ENCODE results near the gene PHLDB1.

The PHLDB1 gene

GRCh38 chr11:118640332-118641154 is 33.1 kb downstream of the PHLDB1 start:
- DNase-seq (ENCODE audit: low read depth) = no peak

- no peak for DNase-seq (ENCODE audit: low read depth)
These were observed 34.1 kb downstream of the PHLDB1 start for GRCh38 chr11:118641397-118642019.

DNA sequence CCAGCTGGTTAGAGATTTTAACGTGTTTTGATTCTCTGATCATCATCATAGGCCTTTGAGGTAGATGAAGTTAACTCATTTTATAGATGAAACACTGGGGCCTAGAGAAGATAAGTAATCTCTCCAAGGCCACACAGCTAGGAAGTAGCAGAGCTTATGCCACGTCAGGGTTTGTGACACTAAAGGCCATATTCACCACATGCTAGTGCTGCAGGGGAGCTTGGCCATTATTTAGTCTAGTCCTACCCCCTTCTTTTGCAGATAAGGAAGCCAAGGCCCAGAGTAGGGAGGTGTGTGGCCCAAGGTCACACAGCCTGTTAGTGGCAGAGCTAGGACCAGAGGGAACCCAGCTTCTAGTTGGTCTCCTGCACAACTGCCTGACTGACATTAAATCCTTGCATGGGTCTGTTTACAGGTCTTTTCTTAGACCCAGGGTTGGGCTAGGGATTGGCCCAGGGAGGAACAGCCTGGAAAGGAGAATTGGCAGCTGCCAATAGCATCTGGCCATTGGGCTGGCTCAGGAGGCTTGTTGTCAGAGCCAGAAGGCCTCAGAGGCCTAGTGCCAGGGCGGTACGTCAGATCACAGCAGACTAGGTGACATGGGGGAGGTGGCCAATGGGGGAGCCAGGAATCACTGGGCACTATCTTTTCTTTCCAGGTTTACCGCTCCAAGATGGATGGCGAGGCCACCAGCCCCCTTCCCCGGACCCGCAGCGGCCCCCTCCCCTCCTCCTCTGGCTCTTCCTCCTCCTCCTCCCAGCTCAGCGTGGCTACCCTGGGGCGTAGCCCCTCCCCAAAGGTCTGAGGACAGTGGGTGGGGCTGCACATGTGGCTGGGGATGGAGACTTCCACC is 36.0 kb downstream of the PHLDB1 start:
- DNase-seq (ENCODE audit: low read depth) = no peak

DNA sequence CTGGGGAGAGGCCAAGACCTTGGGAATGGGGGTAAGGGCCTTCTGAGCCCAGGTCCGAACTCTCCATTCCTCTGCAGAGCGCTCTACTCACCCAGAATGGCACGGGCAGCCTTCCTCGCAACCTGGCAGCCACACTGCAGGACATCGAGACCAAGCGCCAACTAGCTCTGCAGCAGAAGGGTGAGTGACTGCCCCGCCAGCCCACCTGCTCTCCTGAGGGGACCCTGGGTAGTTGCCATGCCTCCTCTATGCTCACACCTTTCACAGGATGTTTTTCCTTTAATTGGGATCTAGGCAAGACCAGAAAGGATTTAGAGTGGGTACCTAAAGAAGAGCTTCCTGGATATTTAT is 36.6 kb downstream of the PHLDB1 start:
- DNase-seq (ENCODE audit: low read depth) = no peak

- DNase-seq (ENCODE audit: low read depth) = no peak
These were observed 37.1 kb downstream of the PHLDB1 start for GRCh38 chr11:118644496-118644895.

DNA sequence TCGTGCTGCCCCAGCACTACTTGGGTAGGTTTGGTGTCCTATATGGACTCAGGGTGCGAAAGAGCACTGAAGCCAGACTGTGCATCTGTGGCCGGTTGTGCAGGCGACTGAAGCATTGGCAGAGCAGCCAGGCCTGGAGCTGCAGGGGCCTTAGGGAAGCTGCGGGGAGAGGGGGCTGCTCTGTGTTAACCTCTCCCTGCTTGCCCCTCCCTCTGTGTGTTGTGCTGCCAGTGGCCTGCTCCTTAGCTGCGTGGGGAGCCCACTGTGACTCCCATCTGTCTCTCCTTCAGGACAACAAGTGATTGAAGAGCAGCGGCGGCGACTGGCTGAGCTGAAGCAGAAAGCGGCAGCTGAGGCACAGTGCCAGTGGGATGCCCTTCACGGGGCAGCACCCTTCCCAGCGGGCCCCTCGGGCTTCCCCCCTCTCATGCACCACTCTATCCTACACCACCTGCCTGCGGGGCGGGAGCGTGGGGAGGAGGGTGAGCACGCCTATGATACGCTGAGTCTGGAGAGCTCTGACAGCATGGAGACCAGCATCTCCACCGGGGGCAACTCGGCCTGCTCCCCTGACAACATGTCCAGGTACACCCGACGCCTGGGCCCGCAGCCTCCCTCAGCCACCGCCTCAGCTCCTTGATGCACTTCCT is 37.8 kb downstream of the PHLDB1 start:
- DNase-seq (ENCODE audit: low read depth) = no peak

- no peak for DNase-seq (ENCODE audit: low read depth)
These were observed 39.0 kb downstream of the PHLDB1 start for GRCh38 chr11:118646393-118646792.

GRCh38 chr11:118648291-118648690 is 40.9 kb downstream of the PHLDB1 start:
- DNase-seq (ENCODE audit: low read depth) = no peak

DNA sequence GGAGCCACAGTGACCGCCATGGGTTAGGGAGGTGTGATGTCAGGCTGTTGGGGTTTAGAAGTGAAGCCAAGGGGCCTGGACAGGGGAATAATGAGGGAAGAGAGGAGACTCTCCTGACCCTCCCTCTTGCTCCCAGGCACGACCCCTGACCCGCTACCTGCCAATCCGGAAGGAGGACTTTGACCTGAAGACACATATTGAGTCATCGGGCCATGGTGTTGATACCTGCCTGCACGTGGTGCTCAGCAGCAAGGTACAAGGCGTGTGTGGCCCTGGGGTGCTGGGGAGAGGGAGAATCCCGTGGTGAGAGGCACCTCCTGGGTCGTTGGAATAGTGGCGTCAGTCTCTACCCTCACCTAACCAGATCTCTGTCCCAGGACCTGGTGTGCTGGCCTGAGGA is 42.5 kb downstream of the PHLDB1 start:
- DNase-seq (ENCODE audit: low read depth) = no peak

DNA sequence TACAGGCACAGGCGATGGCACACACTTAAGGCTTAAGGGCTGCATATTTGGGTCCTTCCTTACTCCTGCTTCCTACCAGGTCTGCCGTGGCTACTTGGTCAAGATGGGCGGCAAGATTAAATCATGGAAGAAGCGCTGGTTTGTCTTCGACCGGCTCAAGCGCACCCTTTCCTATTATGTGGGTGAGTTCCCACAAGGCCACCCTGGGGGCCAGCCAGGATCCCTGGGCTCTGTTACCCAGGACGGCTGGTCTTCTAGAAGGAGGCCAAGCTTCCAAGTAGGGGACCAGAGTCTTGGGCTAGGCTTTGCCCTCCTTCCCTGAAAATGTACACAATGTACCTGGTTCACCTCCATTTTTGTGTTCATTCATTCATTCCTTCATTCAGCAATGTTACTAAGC is 43.0 kb downstream of the PHLDB1 start:
- no peak for DNase-seq (ENCODE audit: low read depth)

GRCh38 chr11:118651820-118652219 is 44.4 kb downstream of the PHLDB1 start:
- DNase-seq (ENCODE audit: low read depth) = no peak

- no peak for DNase-seq (ENCODE audit: low read depth)
These were observed 45.3 kb downstream of the PHLDB1 start for GRCh38 chr11:118652681-118653181.

DNA sequence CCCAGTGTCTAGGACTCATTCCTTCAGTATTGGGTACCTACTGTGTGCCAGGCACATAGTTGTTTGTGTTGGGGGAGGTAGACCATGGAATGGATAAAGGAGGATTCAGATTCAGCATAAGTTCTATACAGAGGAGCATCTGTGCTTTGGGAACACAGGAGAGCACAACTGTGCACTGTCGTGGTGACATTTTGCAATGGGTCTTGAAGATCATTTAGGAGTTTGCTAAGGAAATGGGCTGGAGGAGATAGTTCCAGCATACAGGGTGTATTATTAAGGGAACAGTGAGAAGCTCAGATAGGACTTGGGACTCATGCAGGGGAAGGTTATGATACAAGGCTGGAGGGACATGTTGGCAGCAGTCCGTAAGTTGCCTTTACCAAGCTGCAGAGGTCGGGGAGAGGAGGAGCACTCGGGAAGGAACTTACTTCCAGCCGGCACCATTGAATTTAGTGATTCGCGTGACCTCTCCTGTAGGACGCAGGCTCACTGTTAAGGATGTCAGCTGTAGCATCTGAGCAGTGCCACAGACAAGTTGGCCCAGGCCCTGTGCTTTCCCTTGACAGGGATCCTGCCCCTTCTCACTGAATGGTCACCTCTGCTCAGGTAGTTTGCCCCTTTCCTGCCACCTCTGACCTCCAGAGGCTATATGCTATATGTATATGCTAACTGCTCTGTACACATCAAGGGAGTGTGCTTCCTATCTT is 46.4 kb downstream of the PHLDB1 start:
- no peak for DNase-seq (ENCODE audit: low read depth)

DNA sequence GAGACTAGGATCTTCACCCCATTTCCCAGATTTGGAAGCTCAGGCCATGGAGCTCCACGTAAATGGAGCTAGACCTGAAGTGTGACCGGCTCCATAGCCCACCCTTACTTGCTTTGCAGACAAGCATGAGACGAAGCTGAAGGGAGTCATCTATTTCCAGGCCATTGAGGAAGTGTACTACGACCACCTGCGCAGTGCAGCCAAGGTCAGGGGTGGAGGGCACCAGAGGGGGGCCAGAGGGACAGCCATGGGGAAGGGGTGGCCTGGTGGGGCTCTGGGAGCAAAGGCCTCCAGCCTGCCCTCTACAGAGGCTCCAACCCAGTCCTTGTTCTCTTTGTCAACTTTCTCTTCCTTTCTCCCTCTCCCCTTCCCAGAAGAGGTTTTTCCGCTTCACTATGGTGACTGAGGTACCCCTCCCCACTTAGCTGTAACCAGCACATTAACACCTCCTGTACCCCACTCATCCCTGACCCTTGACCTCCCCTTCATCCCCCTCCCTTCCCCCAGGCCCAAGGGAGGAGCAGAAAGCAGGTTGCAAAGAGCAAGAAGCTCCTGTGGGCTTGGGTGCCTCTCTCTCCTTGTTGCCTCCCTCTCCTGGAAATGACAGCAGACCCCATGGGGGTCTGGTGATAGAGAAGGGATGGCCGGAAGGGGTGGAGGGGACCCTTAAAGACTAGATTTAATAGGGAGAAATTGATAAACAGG is 48.2 kb downstream of the PHLDB1 start:
- DNase-seq (ENCODE audit: low read depth) = no peak

DNA sequence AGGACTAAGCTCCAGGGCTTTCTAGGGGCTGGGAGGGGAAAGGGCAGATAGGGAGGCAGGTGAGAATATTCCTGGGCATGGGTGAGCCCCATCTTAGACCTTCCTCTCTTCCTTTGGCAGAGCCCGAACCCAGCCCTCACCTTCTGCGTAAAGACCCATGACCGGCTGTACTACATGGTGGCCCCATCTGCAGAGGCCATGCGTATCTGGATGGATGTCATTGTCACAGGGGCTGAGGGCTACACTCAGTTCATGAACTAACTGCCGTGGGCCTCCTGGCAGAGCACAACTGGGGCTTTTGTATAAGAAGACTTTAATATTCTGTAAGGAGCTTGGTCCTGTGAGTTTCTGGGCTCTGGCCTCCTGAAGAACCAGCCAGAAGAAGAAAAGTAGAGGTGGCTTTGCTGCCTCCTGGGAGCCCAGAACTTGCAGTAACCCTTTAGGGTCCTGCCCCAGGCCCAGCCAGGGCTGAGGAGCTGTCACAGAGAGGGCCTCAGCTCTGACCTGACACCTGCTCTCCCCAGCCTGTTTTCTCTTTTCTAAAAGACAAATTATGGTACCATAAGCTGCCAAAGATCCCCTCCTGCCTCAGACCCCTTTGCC is 49.2 kb downstream of the PHLDB1 start:
- no peak for DNase-seq (ENCODE audit: low read depth)

GRCh38 chr11:118657238-118657637 is 49.8 kb downstream of the PHLDB1 start:
- DNase-seq (ENCODE audit: low read depth) = no peak

- no peak for DNase-seq (ENCODE audit: low read depth)
These were observed 50.5 kb downstream of the PHLDB1 start for GRCh38 chr11:118657709-118658428.

- no peak for DNase-seq (ENCODE audit: low read depth)
These were observed 51.3 kb downstream of the PHLDB1 start for GRCh38 chr11:118658429-118659313.
